H9 (cell line): Measurements from ENCODE around the gene SPATA20. TPM values are rescaled to one million over a fixed set of nuclear protein-coding genes. Genes with fewer than 3 reads are reported as not detected.
A peak's percentile ranks its signal among the peaks of the same experiment; 100 is the strongest.

Experiments used
- DNase-seq: peaks from one replicate; pipeline ENCODE4 v3.0.0-alpha.2; 2017
- H2AFZ ChIP-seq: one replicate; pipeline ENCODE4 v1.6.1; 2013; ENCODE audit warnings: mild to moderate bottlenecking, low read length, control low read depth, moderate library complexity
- H2AK5ac ChIP-seq: 2 replicates; pipeline ENCODE4 v1.6.1; 2013; ENCODE audit warnings: low read length, control low read depth, mixed read lengths; ENCODE audit not compliant: insufficient read length
- H2BK120ac ChIP-seq: one replicate; pipeline ENCODE4 v1.6.1; 2013; ENCODE audit warnings: low read depth, mild to moderate bottlenecking, low read length, control low read depth, inconsistent platforms; ENCODE audit not compliant: poor library complexity, severe bottlenecking
- H2BK12ac ChIP-seq: 2 replicates; pipeline ENCODE4 v1.6.1; 2013; ENCODE audit warnings: low read length, control low read depth, mixed read lengths, low read depth; ENCODE audit not compliant: insufficient read length
- H2BK15ac ChIP-seq: 2 replicates; pipeline ENCODE4 v1.6.1; 2013; ENCODE audit warnings: low read depth, low read length, control low read depth
- H2BK20ac ChIP-seq: one replicate; pipeline ENCODE4 v1.6.1; 2013; ENCODE audit warnings: low read depth, mild to moderate bottlenecking, low read length, control low read depth, inconsistent platforms; ENCODE audit not compliant: poor library complexity, severe bottlenecking
- H2BK5ac ChIP-seq: 2 replicates; pipeline ENCODE4 v1.6.1; 2013; ENCODE audit warnings: low read length, control low read depth, mixed read lengths; ENCODE audit not compliant: insufficient read length
- H3K14ac ChIP-seq: 2 replicates; pipeline ENCODE4 v1.6.1; 2013; ENCODE audit warnings: low read length, control low read depth; ENCODE audit not compliant: insufficient read depth
- H3K18ac ChIP-seq: 2 replicates; pipeline ENCODE4 v1.6.1; 2013; ENCODE audit warnings: low read depth, mild to moderate bottlenecking, mixed read lengths, low read length, control low read depth; ENCODE audit not compliant: insufficient read length
- H3K23ac ChIP-seq: 2 replicates; pipeline ENCODE4 v1.6.1; 2013; ENCODE audit warnings: low read length, control low read depth, mixed read lengths, low read depth; ENCODE audit not compliant: insufficient read length
- H3K23me2 ChIP-seq: 2 replicates; pipeline ENCODE4 v1.6.1; 2013; ENCODE audit warnings: low read depth, mild to moderate bottlenecking, mixed read lengths, low read length, control low read depth; ENCODE audit not compliant: insufficient read length, poor library complexity, severe bottlenecking
- H3K27ac ChIP-seq: 2 replicates; pipeline ENCODE4 v1.5.1; 2013; ENCODE audit warnings: low read length, control low read depth, mixed read lengths, low read depth; ENCODE audit not compliant: insufficient read length
- H3K27me3 ChIP-seq: 2 replicates; pipeline ENCODE4 v1.6.1; 2013; ENCODE audit warnings: low read length, control low read depth, inconsistent platforms; ENCODE audit not compliant: insufficient read depth
- H3K4ac ChIP-seq: 2 replicates; pipeline ENCODE4 v1.6.1; 2013; ENCODE audit warnings: low read depth, mild to moderate bottlenecking, control low read depth, inconsistent platforms, low read length, moderate library complexity
- H3K4me1 ChIP-seq: 2 replicates; pipeline ENCODE4 v1.6.1; 2013; ENCODE audit warnings: low read length, control low read depth, inconsistent platforms; ENCODE audit not compliant: insufficient read depth
- H3K4me2 ChIP-seq: 2 replicates; pipeline ENCODE4 v1.6.1; 2013; ENCODE audit warnings: low read length, control low read depth, mixed read lengths; ENCODE audit not compliant: insufficient read length, insufficient read depth
- H3K56ac ChIP-seq: 2 replicates; pipeline ENCODE4 v1.6.1; 2013; ENCODE audit warnings: low read depth, mild to moderate bottlenecking, mixed read lengths, low read length, control low read depth; ENCODE audit not compliant: insufficient read length
- H3K79me1 ChIP-seq: 2 replicates; pipeline ENCODE4 v1.6.1; 2013; ENCODE audit warnings: low read depth, mild to moderate bottlenecking, moderate library complexity, low read length, control low read depth, inconsistent platforms; ENCODE audit not compliant: insufficient read depth, poor library complexity, severe bottlenecking
- H3K79me2 ChIP-seq: 2 replicates; pipeline ENCODE4 v1.6.1; 2013; ENCODE audit warnings: low read length, control low read depth, inconsistent platforms; ENCODE audit not compliant: insufficient read depth
- H3K9ac ChIP-seq: 2 replicates; pipeline ENCODE4 v1.6.1; 2013; ENCODE audit warnings: low read length, control low read depth, mixed read lengths; ENCODE audit not compliant: insufficient read length; ENCODE audit errors: extremely low read depth
- H3K9me3 ChIP-seq: one replicate; pipeline ENCODE4 v1.6.1; 2013; ENCODE audit warnings: low read depth, low read length, inconsistent platforms; ENCODE audit not compliant: control insufficient read depth
- H3T11ph ChIP-seq: one replicate; pipeline ENCODE4 v1.6.1; 2013; ENCODE audit warnings: mild to moderate bottlenecking, low read length, control low read depth, inconsistent platforms
- H4K20me1 ChIP-seq: one replicate; pipeline ENCODE4 v1.6.1; 2013; ENCODE audit not compliant: control insufficient read depth, insufficient read length, insufficient read depth
- H4K5ac ChIP-seq: 2 replicates; pipeline ENCODE4 v1.6.1; 2013; ENCODE audit warnings: low read depth, mild to moderate bottlenecking, mixed read lengths, low read length, control low read depth; ENCODE audit not compliant: insufficient read length
- H4K8ac ChIP-seq: replicated peaks from 2 replicates; pipeline ENCODE4 v1.6.1; 2013; ENCODE audit warnings: low read length, control low read depth, mixed read lengths, low read depth; ENCODE audit not compliant: insufficient read length
- H4K91ac ChIP-seq: 2 replicates; pipeline ENCODE4 v1.6.1; 2013; ENCODE audit warnings: low read depth, mild to moderate bottlenecking, moderate library complexity, mixed read lengths, low read length, control low read depth; ENCODE audit not compliant: insufficient read length
- H3K27ac Mint-ChIP-seq, 3 experiments: 2 replicates in 2 of 3; 3 replicates in 1 of 3; pipeline ENCODE4 v1.8.0; 2020 to 2021; ENCODE audit warnings: mixed read lengths in 3 of 3, mild to moderate bottlenecking in 1 of 3, moderate library complexity in 1 of 3
- H3K27me3 Mint-ChIP-seq: 2 replicates; pipeline ENCODE4 v1.8.0; 2021; ENCODE audit warnings: low read depth, mild to moderate bottlenecking, moderate library complexity, mixed read lengths
- H3K36me3 Mint-ChIP-seq, 3 experiments: 2 replicates in 2 of 3; 3 replicates in 1 of 3; pipeline ENCODE4 v1.8.0; 2020 to 2021; ENCODE audit warnings: low read depth in 3 of 3, mixed read lengths in 3 of 3; ENCODE audit not compliant: insufficient read depth in 1 of 3
- H3K4me1 Mint-ChIP-seq, 2 experiments: 2 replicates each; pipeline ENCODE4 v1.8.0; 2020; ENCODE audit warnings: mixed read lengths in 2 of 2
- H3K4me3 Mint-ChIP-seq, 2 experiments: 2 replicates in 1 of 2; 3 replicates in 1 of 2; pipeline ENCODE4 v1.8.0; 2020 to 2021; ENCODE audit warnings: mild to moderate bottlenecking in 2 of 2, mixed read lengths in 2 of 2, moderate library complexity in 1 of 2
- H3K9me3 Mint-ChIP-seq, 2 experiments: 2 replicates in 1 of 2; 3 replicates in 1 of 2; pipeline ENCODE4 v1.8.0; 2020; ENCODE audit warnings: mild to moderate bottlenecking in 2 of 2, mixed read lengths in 2 of 2, moderate library complexity in 1 of 2
- WGBS: extraction: QIAGEN DNeasy Blood & Tissue Kit; methylation state at CpG from one replicate; pipeline ENCODE4 v1.1.7; 2013; ENCODE audit warnings: missing lambda C conversion rate, low lambda C conversion rate, mixed read lengths; ENCODE audit not compliant: insufficient read length; ENCODE audit errors: extremely low coverage; 5-methylcytosine and 5-hydroxymethylcytosine counted together
- total RNA-seq: library from RNA; stranded (reverse); gene quantifications from 2 replicates; pipeline ENCODE4 v1.2.1, GENCODE V29; 2021
- TF ChIP-seq, protein P1 (sequence below): fragments of 200-600 bp; sonication (generic); conservative IDR thresholded peaks from 3 replicates; pipeline ENCODE4 v1.8.0; 2021; ENCODE audit warnings: antibody characterized with exemption, mild to moderate bottlenecking

SPATA20 gene
- total RNA-seq, 1 experiment from 2014 or later: 23.9 TPM

DNA sequence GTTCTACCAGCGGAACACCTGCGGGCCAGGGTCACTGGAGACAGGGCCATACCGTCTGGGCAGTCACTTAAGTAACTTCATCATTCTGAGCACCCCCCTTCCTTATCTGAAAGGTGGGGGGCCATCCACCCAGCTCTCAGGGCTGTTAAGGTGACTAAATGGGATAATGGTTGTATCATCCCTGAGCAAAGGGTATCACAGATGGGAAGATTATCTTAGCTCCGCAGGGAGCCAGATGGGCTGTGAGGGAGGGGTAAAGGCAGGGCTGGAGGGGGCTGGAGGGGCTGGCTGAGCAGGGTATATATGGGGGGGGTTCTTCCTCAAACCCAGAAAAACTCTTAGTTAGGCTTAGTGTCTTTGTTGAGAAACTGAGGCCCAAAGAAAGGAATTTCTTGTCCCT lies 10.7 kb downstream of the SPATA20 start:
- H3K9me3 ChIP-seq: no peaks in the 10 kb centered on the region
- peaks cover 11 to 19% of the 10 kb centered on the region in 2 experiments for H3K4me1 Mint-ChIP-seq
- H3K27me3 ChIP-seq: peaks cover 20% of the 10 kb centered on the region
- no peak overlapping the region for H3K9ac ChIP-seq
- no peak overlapping the region for H3K23ac ChIP-seq
- no peak for DNase-seq
- no peak overlapping the region for H2BK12ac ChIP-seq
- H3K79me2 ChIP-seq: no peaks in the 10 kb centered on the region
- H3K27ac Mint-ChIP-seq: no peak overlapping the region
- H4K91ac ChIP-seq: no peak overlapping the region
- no peak overlapping the region for H3K4ac ChIP-seq
- H4K5ac ChIP-seq: no peak overlapping the region
- H3K23me2 ChIP-seq: peaks cover 26% of the 10 kb centered on the region
- H3K36me3 Mint-ChIP-seq: no peaks in the 10 kb centered on the region
- no peak overlapping the region for H2BK5ac ChIP-seq
- H4K20me1 ChIP-seq: no peaks in the 10 kb centered on the region
- H4K8ac ChIP-seq: no peak overlapping the region
- no peak overlapping the region for H2BK15ac ChIP-seq
- no peak overlapping the region for H3K14ac ChIP-seq
- WGBS: no CpG with 5 or more reads among the region's 4 CpGs
- peak overlapping the region in 1 of 2 experiments; percentile 46; a peak in 1 of 5 replicates for H3K4me3 Mint-ChIP-seq
- no peak overlapping the region for H2AFZ ChIP-seq
- no peak overlapping the region for H2AK5ac ChIP-seq
- no peak overlapping the region for H3K27ac ChIP-seq
- H3K79me1 ChIP-seq: no peaks in the 10 kb centered on the region
- H3K27me3 Mint-ChIP-seq: peaks cover 57% of the 10 kb centered on the region
- no peak overlapping the region for H3K4me2 ChIP-seq
- no peak overlapping the region for H3K56ac ChIP-seq
- no peak overlapping the region for H2BK20ac ChIP-seq
- no peak overlapping the region for H3K18ac ChIP-seq
- H3K4me1 ChIP-seq: no peaks in the 10 kb centered on the region; the same call in 1 of the 2 replicates
- H3K9me3 Mint-ChIP-seq: no peaks in the 10 kb centered on the region
- TF ChIP-seq, protein P1, sequence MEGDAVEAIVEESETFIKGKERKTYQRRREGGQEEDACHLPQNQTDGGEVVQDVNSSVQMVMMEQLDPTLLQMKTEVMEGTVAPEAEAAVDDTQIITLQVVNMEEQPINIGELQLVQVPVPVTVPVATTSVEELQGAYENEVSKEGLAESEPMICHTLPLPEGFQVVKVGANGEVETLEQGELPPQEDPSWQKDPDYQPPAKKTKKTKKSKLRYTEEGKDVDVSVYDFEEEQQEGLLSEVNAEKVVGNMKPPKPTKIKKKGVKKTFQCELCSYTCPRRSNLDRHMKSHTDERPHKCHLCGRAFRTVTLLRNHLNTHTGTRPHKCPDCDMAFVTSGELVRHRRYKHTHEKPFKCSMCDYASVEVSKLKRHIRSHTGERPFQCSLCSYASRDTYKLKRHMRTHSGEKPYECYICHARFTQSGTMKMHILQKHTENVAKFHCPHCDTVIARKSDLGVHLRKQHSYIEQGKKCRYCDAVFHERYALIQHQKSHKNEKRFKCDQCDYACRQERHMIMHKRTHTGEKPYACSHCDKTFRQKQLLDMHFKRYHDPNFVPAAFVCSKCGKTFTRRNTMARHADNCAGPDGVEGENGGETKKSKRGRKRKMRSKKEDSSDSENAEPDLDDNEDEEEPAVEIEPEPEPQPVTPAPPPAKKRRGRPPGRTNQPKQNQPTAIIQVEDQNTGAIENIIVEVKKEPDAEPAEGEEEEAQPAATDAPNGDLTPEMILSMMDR: no peak
- no peak overlapping the region for H3T11ph ChIP-seq
- no peak overlapping the region for H2BK120ac ChIP-seq
